H1 (cell line): Measurements from ENCODE around the gene FOXQ1. TPM values are rescaled to one million over a fixed set of nuclear protein-coding genes. Genes with fewer than 3 reads are reported as not detected.
A peak's percentile ranks its signal among the peaks of the same experiment; 100 is the strongest.

Source experiments
- CTCF ChIA-PET: fragments of 300-600 bp; sonication (Branson Sonifier 250); formaldehyde crosslinking; loops from one replicate; lab custom pipeline; 2021; ENCODE audit not compliant: partially characterized antibody; lab: Charles Lee
- POLR2A ChIA-PET: fragments of 300-600 bp; sonication (Branson Sonifier 250); formaldehyde crosslinking; loops from one replicate; lab custom pipeline; 2021; ENCODE audit warnings: inconsistent platforms; ENCODE audit not compliant: partially characterized antibody; lab: Charles Lee
- DNase-seq, 2 experiments: peaks; one replicate each; pipeline versions ENCODE4 v3.0.0 to v3.0.0-alpha.2; 2010 to 2022; ENCODE audit warnings: low spot score in 2 of 2, low read depth in 1 of 2, mixed read lengths in 1 of 2
- FAIRE-seq: peaks from 2 replicates; lab custom pipeline; 2011; peaks lifted over from hg19 to GRCh38; lab: Jason Lieb, UNC
- H2AFZ ChIP-seq: 2 replicates; pipeline ENCODE4 v1.8.1; 2012; ENCODE audit warnings: low read length, inconsistent platforms
- H2AK5ac ChIP-seq: 2 replicates; pipeline ENCODE4 v1.6.1; 2013; ENCODE audit warnings: low read depth, low read length
- H2BK120ac ChIP-seq: replicated peaks from 2 replicates; pipeline ENCODE3; 2013; ENCODE audit warnings: low read depth, low read length, inconsistent platforms
- H2BK12ac ChIP-seq: 2 replicates; pipeline ENCODE4 v1.6.1; 2013; ENCODE audit warnings: low read depth, low read length
- H2BK15ac ChIP-seq: 2 replicates; pipeline ENCODE4 v1.6.1; 2013; ENCODE audit warnings: low read length
- H2BK20ac ChIP-seq: 2 replicates; pipeline ENCODE4 v1.6.1; 2013; ENCODE audit warnings: low read length
- H2BK5ac ChIP-seq: 2 replicates; pipeline ENCODE4 v1.6.1; 2013; ENCODE audit warnings: low read depth, low read length
- H3K14ac ChIP-seq: 2 replicates; pipeline ENCODE4 v1.6.1; 2013; ENCODE audit warnings: inconsistent platforms; ENCODE audit not compliant: insufficient read length
- H3K18ac ChIP-seq: 2 replicates; pipeline ENCODE4 v1.6.1; 2013; ENCODE audit warnings: low read length; ENCODE audit errors: extremely low read depth
- H3K23ac ChIP-seq: 2 replicates; pipeline ENCODE4 v1.6.1; 2013; ENCODE audit warnings: inconsistent platforms; ENCODE audit not compliant: insufficient read length
- H3K23me2 ChIP-seq: 2 replicates; pipeline ENCODE4 v1.6.1; 2013; ENCODE audit warnings: low read depth, low read length
- H3K27ac ChIP-seq: 2 replicates; pipeline ENCODE4 v1.6.1; 2011; ENCODE audit warnings: low read depth, low read length, inconsistent platforms
- H3K27me3 ChIP-seq, 4 experiments: replicated peaks in 1 of 4; 1 replicate in 1 of 4; 2 replicates in 3 of 4; pipeline versions ENCODE4 v1.6.1 to v1.8.1; 2011 to 2013; ENCODE audit warnings: low read length in 3 of 4, mild to moderate bottlenecking in 3 of 4, inconsistent platforms in 2 of 4, mixed read lengths in 2 of 4, moderate library complexity in 1 of 4; ENCODE audit not compliant: control insufficient read depth in 3 of 4, insufficient read depth in 3 of 4; ENCODE audit errors: extremely low read depth in 1 of 4
- H3K36me3 ChIP-seq, 4 experiments: 2 replicates each; pipeline versions ENCODE4 v1.6.1 to v1.8.1; 2011 to 2013; ENCODE audit warnings: mild to moderate bottlenecking in 4 of 4, low read length in 3 of 4, moderate library complexity in 2 of 4, control low read depth in 1 of 4, inconsistent platforms in 1 of 4; ENCODE audit not compliant: insufficient read depth in 4 of 4, control insufficient read depth in 2 of 4
- H3K4ac ChIP-seq: replicated peaks from 2 replicates; pipeline ENCODE3; 2013; ENCODE audit warnings: low read length, low read depth, mixed read lengths, inconsistent platforms; ENCODE audit not compliant: insufficient read length
- H3K4me1 ChIP-seq, 4 experiments: replicated peaks in 1 of 4; 1 replicate in 1 of 4; 2 replicates in 3 of 4; pipeline versions ENCODE4 v1.6.1 to v1.8.1; 2011 to 2013; ENCODE audit warnings: low read length in 3 of 4, inconsistent platforms in 2 of 4, mixed read lengths in 1 of 4; ENCODE audit not compliant: insufficient read depth in 4 of 4, control insufficient read depth in 3 of 4
- H3K4me2 ChIP-seq, 2 experiments: 2 replicates each; pipeline versions ENCODE4 v1.6.1 to v1.8.1; 2011 to 2013; ENCODE audit warnings: low read depth in 2 of 2, low read length in 2 of 2, control low read depth in 1 of 2, inconsistent platforms in 1 of 2, mild to moderate bottlenecking in 1 of 2; ENCODE audit not compliant: insufficient read depth in 1 of 2
- H3K4me3 ChIP-seq, 4 experiments: fragments of 200-600, 300-600 bp in 1 of 4; sonication (generic), shearing (Covaris generic), sonication (Bioruptor Twin) in 1 of 4; 2 replicates each; pipeline versions ENCODE4 v1.5.1 to v1.8.1; 2011 to 2016; ENCODE audit warnings: low read length in 4 of 4, low read depth in 3 of 4, control low read depth in 2 of 4, inconsistent platforms in 2 of 4, mild to moderate bottlenecking in 2 of 4, mixed read lengths in 1 of 4, moderate library complexity in 1 of 4; ENCODE audit not compliant: insufficient read depth in 2 of 4; ENCODE audit errors: extremely low read depth in 1 of 4
- H3K56ac ChIP-seq: replicated peaks from 2 replicates; pipeline ENCODE3; 2013; ENCODE audit warnings: low read depth, mild to moderate bottlenecking, mixed read lengths, low read length, inconsistent platforms; ENCODE audit not compliant: insufficient read length
- H3K79me1 ChIP-seq: 2 replicates; pipeline ENCODE4 v1.6.1; 2013; ENCODE audit warnings: low read depth, low read length, control low read depth
- H3K79me2 ChIP-seq, 2 experiments: 2 replicates each; pipeline versions ENCODE4 v1.6.1 to v1.8.1; 2012 to 2013; ENCODE audit warnings: low read length in 2 of 2, mild to moderate bottlenecking in 2 of 2, inconsistent platforms in 1 of 2; ENCODE audit not compliant: insufficient read depth in 2 of 2, control insufficient read depth in 1 of 2
- H3K9ac ChIP-seq, 4 experiments: replicated peaks in 1 of 4; 1 replicate in 1 of 4; 2 replicates in 3 of 4; pipeline versions ENCODE4 v1.6.1 to v1.8.1; 2011 to 2013; ENCODE audit warnings: low read depth in 3 of 4, low read length in 3 of 4, control low read depth in 2 of 4, mild to moderate bottlenecking in 2 of 4, moderate library complexity in 2 of 4, inconsistent platforms in 1 of 4; ENCODE audit errors: extremely low read depth in 1 of 4
- H3K9me3 ChIP-seq, 2 experiments: 2 replicates each; pipeline versions ENCODE4 v1.6.1 to v1.8.1; 2012 to 2013; ENCODE audit warnings: mild to moderate bottlenecking in 2 of 2, moderate library complexity in 2 of 2, control low read depth in 1 of 2, inconsistent platforms in 1 of 2, low read depth in 1 of 2, low read length in 1 of 2, mixed read lengths in 1 of 2; ENCODE audit not compliant: insufficient read depth in 2 of 2
- H4K20me1 ChIP-seq, 2 experiments: replicated peaks in 1 of 2; 2 replicates each; pipeline versions ENCODE3 to v1.8.1; 2011 to 2013; ENCODE audit warnings: inconsistent platforms in 2 of 2, low read length in 2 of 2, mild to moderate bottlenecking in 1 of 2; ENCODE audit not compliant: insufficient read depth in 2 of 2, control insufficient read depth in 1 of 2
- H4K5ac ChIP-seq: 2 replicates; pipeline ENCODE4 v1.6.1; 2013; ENCODE audit warnings: low read length, low read depth, mixed read lengths, inconsistent platforms; ENCODE audit not compliant: insufficient read length
- H4K8ac ChIP-seq: 2 replicates; pipeline ENCODE4 v1.8.0; 2013; ENCODE audit warnings: mild to moderate bottlenecking, moderate library complexity, low read length, inconsistent platforms; ENCODE audit not compliant: insufficient read depth; ENCODE audit errors: extremely low read depth
- H4K91ac ChIP-seq: replicated peaks from 2 replicates; pipeline ENCODE3; 2013; ENCODE audit warnings: low read length, mixed read lengths, inconsistent platforms; ENCODE audit not compliant: insufficient read length
- ATF2 ChIP-seq: IDR thresholded peaks from 2 replicates; pipeline ENCODE4 v1.6.1; 2012; ENCODE audit warnings: low read length, inconsistent platforms
- EGR1 ChIP-seq: IDR thresholded peaks from 2 replicates; pipeline ENCODE4 v1.6.1; 2011; ENCODE audit warnings: low read depth, low read length, borderline replicate concordance
- EZH2 ChIP-seq: fragments of 200-600 bp; sonication (generic); IDR thresholded peaks from 2 replicates; pipeline ENCODE4 v1.7.1; 2012; ENCODE audit warnings: low read depth, mild to moderate bottlenecking, moderate library complexity, low read length, inconsistent platforms; ENCODE audit not compliant: severe bottlenecking
- FOSL1 ChIP-seq: IDR thresholded peaks from 2 replicates; pipeline ENCODE4 v1.6.1; 2011; ENCODE audit warnings: mild to moderate bottlenecking, low read depth, low read length, moderate library complexity; ENCODE audit not compliant: insufficient read depth
- HDAC6 ChIP-seq: IDR thresholded peaks from one replicate; pipeline ENCODE4 v1.7.1; 2012; ENCODE audit warnings: low read depth, mild to moderate bottlenecking, inconsistent platforms, low read length, moderate library complexity
- MAFK ChIP-seq: IDR thresholded peaks from 2 replicates; pipeline ENCODE4 v1.6.1; 2012; ENCODE audit warnings: low read depth, mild to moderate bottlenecking, improper control_type of control experiment, low read length
- SP2 ChIP-seq: IDR thresholded peaks from 2 replicates; pipeline ENCODE4 v1.6.1; 2012; ENCODE audit warnings: mild to moderate bottlenecking, low read length, inconsistent platforms
- SP4 ChIP-seq: IDR thresholded peaks from 2 replicates; pipeline ENCODE4 v1.6.1; 2012; ENCODE audit warnings: low read length, inconsistent platforms
- TAF1 ChIP-seq: IDR thresholded peaks from 2 replicates; pipeline ENCODE4 v1.6.1; 2011; ENCODE audit warnings: mild to moderate bottlenecking, low read depth, low read length
- TCF12 ChIP-seq: IDR thresholded peaks from 2 replicates; pipeline ENCODE4 v1.6.1; 2011; ENCODE audit warnings: low read depth, mild to moderate bottlenecking, low read length
- WGBS, 2 experiments: shearing (Covaris generic) in 1 of 2; methylation state at CpG; one replicate each; pipeline versions ENCODE4 v1.1.6 to v1.1.7; 2013 to 2015; ENCODE audit warnings: low lambda C conversion rate in 2 of 2, mixed read lengths in 2 of 2, inconsistent platforms in 1 of 2, low coverage in 1 of 2, missing lambda C conversion rate in 1 of 2; ENCODE audit not compliant: insufficient replicate concordance in 2 of 2, insufficient coverage in 1 of 2, insufficient read length in 1 of 2; ENCODE audit errors: extremely low coverage in 1 of 2, missing lambda C conversion rate in 1 of 2; 5-methylcytosine and 5-hydroxymethylcytosine counted together
- polyA plus RNA-seq, 7 experiments: library from polyadenylated mRNA; depleted of rRNA in 3 of 7; stranded (reverse) in 5 of 7; unstranded in 2 of 7; fragments of >200 nt in 5 of 7; fragments of 200-250 nt in 2 of 7; gene quantifications; 1 replicate in 5 of 7; 2 replicates in 1 of 7; 4 replicates in 1 of 7; pipeline versions ENCODE4 v1.2.1 to v1.2.3, GENCODE V29; 2011 to 2013; ENCODE audit warnings: missing spikeins in 2 of 7, mixed read lengths in 2 of 7
- total RNA-seq: library from RNA; stranded (reverse); fragmentation: NEBNext Ultra II Directional; extraction: Animal tissue kit (Norgen Biotek cat#: 25700); gene quantifications from 2 replicates; pipeline ENCODE4 v1.2.1, GENCODE V29; 2021

Gene FOXQ1
- total and polyA plus RNA-seq, 2 of the 8 experiments (the other 6 are each of a cell fraction or from before 2014, with no cell fraction given): 0.03 TPM; not detected in 1

- no peak overlapping the region for H3K4me3 ChIP-seq
- no peak overlapping the region for H2BK20ac ChIP-seq
- TF ChIP-seq TAF1 (no peak), EGR1 (no peak), SP4 (no peak), HDAC6 (no peak), TCF12 (no peak), MAFK (no peak), ATF2 (no peak), EZH2 (no peak), SP2 (no peak), FOSL1 (no peak)
- H2BK120ac ChIP-seq: no peak overlapping the region
- H2BK12ac ChIP-seq: no peak overlapping the region
- H3K23me2 ChIP-seq: peaks cover 19% of the 10 kb centered on the region; the same call in 1 of the 2 replicates
- H3K14ac ChIP-seq: no peak overlapping the region
- H3K27ac ChIP-seq: no peak overlapping the region
- CTCF ChIA-PET: interaction anchor here (0.7 to 2.2 kb wide), 4 partner anchors 14 to 587 kb away, joined by 3 to 9 read pairs (median 4); no protein-coding TSS in a partner anchor
- DNase-seq (no peak), FAIRE-seq (peak; percentile 7)
- peaks cover 54 to 68% (median 64%) of the 10 kb centered on the region in 4 experiments for H3K27me3 ChIP-seq
- H2AFZ ChIP-seq: no peak overlapping the region
- no peak overlapping the region for H3K56ac ChIP-seq
- no peak overlapping the region for H3K4me2 ChIP-seq
- no peaks in the 10 kb centered on the region for H3K79me1 ChIP-seq
- no peak overlapping the region for H4K91ac ChIP-seq
- WGBS, 2 experiments: 80% methylated on average over 6 of the region's 6 CpGs; no CpG with 5 or more reads in 1 of the 2 experiments
- H3K23ac ChIP-seq: no peak overlapping the region
- H2AK5ac ChIP-seq: no peak overlapping the region
- no peaks in the 10 kb centered on the region for H3K79me2 ChIP-seq
- no peak overlapping the region for H2BK15ac ChIP-seq
- H3K4ac ChIP-seq: no peak overlapping the region
- no peaks in the 10 kb centered on the region for H3K9me3 ChIP-seq
- no peak overlapping the region for H3K9ac ChIP-seq
- no peaks in the 10 kb centered on the region; a peak in 1 of 8 replicates for H3K36me3 ChIP-seq
- H4K8ac ChIP-seq: no peak overlapping the region
- peaks cover 2 to 5% of the 10 kb centered on the region in 2 experiments for H4K20me1 ChIP-seq
- H3K4me1 ChIP-seq: peaks cover 0 to 20% (median 5%) of the 10 kb centered on the region in 4 experiments; a peak in 5 of 7 replicates
- H3K18ac ChIP-seq: no peak overlapping the region
- no peak overlapping the region for H4K5ac ChIP-seq
- H2BK5ac ChIP-seq: no peak overlapping the region
- POLR2A ChIA-PET: no interaction called here
These were observed 2.5 kb upstream of the FOXQ1 start for GRCh38 chr6:1309366-1309765.
